ENCODE measurements around the gene SSMEM1.
A peak's percentile ranks its signal among the peaks of the same experiment; 100 is the strongest.
"Not testable (repeated sequence)": the region's sequence is repeated elsewhere in the genome, so short reads cannot be mapped to it uniquely, and the experiment has no call there.

SSMEM1 gene

GRCh38 chr7:130216025-130216424 lies 8.4 kb downstream of the SSMEM1 start:
- DNase-seq, result no peak

- DNase-seq, result no peak
These were observed 9.1 kb downstream of the SSMEM1 start for GRCh38 chr7:130216750-130217149.

GRCh38 chr7:130218806-130219620 lies 11.4 kb downstream of the SSMEM1 start:
- DNase-seq, result no peak

GRCh38 chr7:130219871-130220270 lies 12.2 kb downstream of the SSMEM1 start:
- no peak for DNase-seq

- no peak for DNase-seq
These were observed 14.1 kb downstream of the SSMEM1 start for GRCh38 chr7:130221746-130222145.

- no peak for DNase-seq
These were observed 16.0 kb downstream of the SSMEM1 start for GRCh38 chr7:130223646-130224045.

GRCh38 chr7:130224210-130224609 lies 16.6 kb downstream of the SSMEM1 start:
- no peak for DNase-seq

GRCh38 chr7:130224923-130225322 lies 17.3 kb downstream of the SSMEM1 start:
- DNase-seq, result not testable (repeated sequence)

GRCh38 chr7:130226333-130226732 lies 18.7 kb downstream of the SSMEM1 start:
- no peak for DNase-seq

- DNase-seq, result no peak
These were observed 20.4 kb downstream of the SSMEM1 start for GRCh38 chr7:130227883-130228575.

- DNase-seq, result no peak
These were observed 21.3 kb downstream of the SSMEM1 start for GRCh38 chr7:130228840-130229502.

- not testable (repeated sequence) for DNase-seq
These were observed 22.3 kb downstream of the SSMEM1 start for GRCh38 chr7:130229981-130230380.

GRCh38 chr7:130231792-130232191 lies 24.1 kb downstream of the SSMEM1 start:
- no peak for DNase-seq

- no peak for DNase-seq
These were observed 24.5 kb downstream of the SSMEM1 start for GRCh38 chr7:130232209-130232608.

- no peak for DNase-seq
These were observed 26.4 kb downstream of the SSMEM1 start for GRCh38 chr7:130234078-130234477.

GRCh38 chr7:130236361-130236760 lies 28.7 kb downstream of the SSMEM1 start:
- not testable (repeated sequence) for DNase-seq

GRCh38 chr7:130240240-130240639 lies 32.6 kb downstream of the SSMEM1 start:
- no peak for DNase-seq

- peak; percentile 40 for DNase-seq
These were observed 34.7 kb downstream of the SSMEM1 start for GRCh38 chr7:130242198-130243014.

GRCh38 chr7:130243486-130243885 lies 35.8 kb downstream of the SSMEM1 start:
- DNase-seq, result not testable (repeated sequence)

- DNase-seq, result not testable (repeated sequence)
These were observed 38.8 kb downstream of the SSMEM1 start for GRCh38 chr7:130246491-130246890.

GRCh38 chr7:130248842-130249241 lies 41.2 kb downstream of the SSMEM1 start:
- not testable (repeated sequence) for DNase-seq

GRCh38 chr7:130249626-130250025 lies 42.0 kb downstream of the SSMEM1 start:
- DNase-seq, result not testable (repeated sequence)

- no peak for DNase-seq
These were observed 46.9 kb downstream of the SSMEM1 start for GRCh38 chr7:130254555-130254954.

Measured in NCI-H526 treated with DMSO at 0.1 percent for 48 hours (cell line).